Measurements from ENCODE around the gene RAPGEF5.

Gene RAPGEF5

DNA sequence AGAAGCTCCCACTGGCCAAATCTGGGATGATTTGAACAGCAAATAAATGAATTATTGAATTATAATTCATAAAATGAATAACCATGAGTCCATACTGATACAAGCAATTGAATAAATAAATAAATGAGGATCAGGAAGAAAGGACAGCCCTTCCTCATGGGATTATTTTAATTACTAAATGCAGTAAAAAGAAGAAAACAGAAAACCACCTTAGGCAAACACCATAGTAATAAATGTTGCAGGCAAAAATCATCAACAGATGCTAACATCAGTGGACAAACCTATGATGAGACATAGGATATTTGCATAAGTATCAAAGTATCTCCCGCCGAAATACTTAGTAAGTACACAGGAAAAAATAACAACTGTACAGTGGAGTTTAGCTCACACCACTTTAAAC lies 33.2 kb downstream of the RAPGEF5 start:
- no peaks in the 10 kb centered on the region for H3K27me3 Mint-ChIP-seq
- H3K27ac Mint-ChIP-seq, result no peak overlapping the region
- no peak for DNase-seq

DNA sequence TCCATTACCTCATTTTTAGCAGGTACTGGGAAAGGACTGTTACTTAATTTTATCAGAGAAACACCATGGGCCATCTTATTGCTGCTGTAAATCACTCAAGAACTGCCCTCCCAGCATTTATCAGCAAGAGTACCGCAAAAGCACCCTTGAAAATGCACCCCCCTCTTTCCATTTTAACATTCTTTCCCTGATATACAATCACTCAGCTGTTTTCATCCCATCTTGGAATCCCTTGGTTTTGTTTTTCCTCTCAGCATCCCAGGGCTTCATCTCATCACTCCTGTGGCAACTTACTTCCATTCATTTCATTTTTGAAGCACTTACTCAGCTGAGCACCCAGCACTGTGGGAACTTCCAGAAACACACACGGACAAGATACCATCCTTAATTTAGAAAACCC lies 36.5 kb downstream of the RAPGEF5 start:
- no peak overlapping the region for H3K4me3 Mint-ChIP-seq
- no peaks in the 10 kb centered on the region for H3K27me3 Mint-ChIP-seq
- H3K36me3 Mint-ChIP-seq, result no peaks in the 10 kb centered on the region
- DNase-seq (no peak), ATAC-seq (replicated peaks) (no peak)
- peaks cover 5 to 7% of the 10 kb centered on the region in 2 donors for H3K4me1 Mint-ChIP-seq
- no peaks in the 10 kb centered on the region for H3K9me3 Mint-ChIP-seq
- H3K27ac Mint-ChIP-seq, result no peak overlapping the region

More for the DNA sequence above, 33.2 kb downstream of the RAPGEF5 start:
- Mint-ChIP-seq H3K4me1 (peaks cover 5 to 7% of the 10 kb centered on the region in 2 donors), H3K36me3 (no peaks in the 10 kb centered on the region), H3K9me3 (no peaks in the 10 kb centered on the region), H3K4me3 (no peak overlapping the region)
- ATAC-seq (replicated peaks), result no peak

DNA sequence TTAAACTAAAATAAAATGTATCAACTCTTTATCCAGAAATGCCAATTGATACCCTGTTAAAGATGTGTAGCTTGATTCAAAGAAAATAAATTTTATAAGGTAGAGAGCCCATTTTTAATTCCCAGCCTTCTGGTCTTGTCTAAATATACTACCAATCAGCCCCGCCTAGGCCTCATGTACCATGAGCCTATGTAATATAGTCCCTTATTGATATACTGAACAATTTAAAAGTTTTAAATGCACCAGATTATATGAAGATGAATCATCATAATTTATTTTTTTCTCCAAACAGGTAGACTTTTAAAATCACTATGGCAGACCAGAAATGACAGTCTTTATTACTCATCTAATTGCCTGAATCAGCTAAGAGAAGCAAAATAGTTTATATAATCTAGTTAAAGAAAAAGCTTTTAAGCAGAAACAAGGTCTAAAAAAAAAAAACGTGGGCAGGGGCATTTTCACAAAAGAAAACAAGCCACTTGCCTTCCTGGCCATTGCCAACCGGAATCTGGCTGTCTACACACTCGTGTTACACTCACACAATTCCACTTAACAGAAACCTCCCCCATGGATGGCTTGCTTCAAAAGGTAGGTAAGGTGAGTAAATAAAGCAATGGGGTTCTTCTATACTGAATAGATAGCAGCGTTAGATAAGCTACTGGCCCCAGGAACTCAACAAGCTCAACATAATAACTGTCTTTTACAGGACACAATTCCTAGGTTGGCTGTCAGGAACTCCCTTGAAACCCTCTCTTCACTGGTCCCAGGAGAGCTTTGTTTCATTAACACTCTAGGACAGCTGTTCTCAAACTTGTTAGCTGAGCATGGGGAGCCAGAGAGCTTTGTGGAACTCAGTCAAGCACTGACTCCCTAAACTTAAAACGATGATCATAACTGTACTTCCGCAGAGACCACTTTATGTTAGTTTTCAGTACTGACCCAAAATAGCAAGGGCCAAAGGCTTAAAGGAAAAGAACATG lies 37.2 kb downstream of the RAPGEF5 start:
- H3K4me3 Mint-ChIP-seq, result no peak overlapping the region
- H3K36me3 Mint-ChIP-seq, result peaks cover 1 to 2% of the 10 kb centered on the region in 2 donors
- H3K4me1 Mint-ChIP-seq, result peaks cover 2 to 5% of the 10 kb centered on the region in 2 donors
- DNase-seq (no peak), ATAC-seq (replicated peaks) (no peak)
- H3K27ac Mint-ChIP-seq, result no peak overlapping the region
- H3K9me3 Mint-ChIP-seq, result no peaks in the 10 kb centered on the region
- H3K27me3 Mint-ChIP-seq, result no peaks in the 10 kb centered on the region

DNA sequence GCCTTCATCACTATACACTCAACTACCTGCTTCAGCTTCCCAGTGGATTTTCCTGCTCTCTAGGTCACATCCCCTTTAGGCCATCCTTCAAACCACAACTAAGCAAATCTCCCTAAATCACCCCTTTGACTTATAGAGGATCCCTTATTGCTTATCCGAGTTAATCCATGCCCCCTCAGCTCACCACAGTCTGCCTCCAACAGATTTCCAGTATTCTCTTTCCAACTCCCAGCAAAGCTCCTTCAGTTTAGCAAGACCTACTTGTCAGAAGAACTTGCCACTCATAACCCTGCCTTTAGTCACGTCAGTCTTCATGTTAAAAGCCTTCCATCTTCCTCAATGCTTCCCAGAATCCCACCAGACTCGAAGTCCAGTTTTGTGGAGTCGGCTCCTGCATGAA lies 38.6 kb downstream of the RAPGEF5 start:
- DNase-seq (no peak), ATAC-seq (replicated peaks) (no peak)
- Mint-ChIP-seq H3K4me3 (no peak overlapping the region), H3K4me1 (no peaks in the 10 kb centered on the region), H3K27me3 (no peaks in the 10 kb centered on the region), H3K36me3 (peaks cover 1 to 6% of the 10 kb centered on the region in 2 donors), H3K9me3 (no peaks in the 10 kb centered on the region), H3K27ac (no peak overlapping the region)

DNA sequence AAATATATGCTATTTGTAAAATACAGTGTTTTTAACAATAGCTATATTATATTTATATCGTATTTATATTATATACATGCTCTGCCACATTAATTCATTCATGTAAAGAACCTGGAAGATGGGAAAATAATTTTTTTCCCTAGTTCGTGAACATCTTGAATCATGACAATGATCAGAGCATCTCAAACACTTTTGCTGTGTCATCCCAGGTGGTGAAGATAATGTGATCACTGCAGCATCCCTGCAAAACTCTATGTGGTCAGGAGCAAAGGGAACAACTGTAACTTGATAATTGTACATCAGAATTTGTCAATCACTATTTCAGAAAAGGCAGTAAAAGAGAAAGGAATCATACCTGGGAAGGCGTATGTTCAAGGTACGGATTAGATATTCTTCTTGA lies 39.3 kb downstream of the RAPGEF5 start:
- Mint-ChIP-seq H3K9me3 (no peaks in the 10 kb centered on the region), H3K4me1 (no peaks in the 10 kb centered on the region), H3K27ac (no peak overlapping the region), H3K27me3 (no peaks in the 10 kb centered on the region), H3K4me3 (no peak overlapping the region), H3K36me3 (peaks cover 1 to 6% of the 10 kb centered on the region in 2 donors)
- ATAC-seq (replicated peaks) (no peak), DNase-seq (no peak)

DNA sequence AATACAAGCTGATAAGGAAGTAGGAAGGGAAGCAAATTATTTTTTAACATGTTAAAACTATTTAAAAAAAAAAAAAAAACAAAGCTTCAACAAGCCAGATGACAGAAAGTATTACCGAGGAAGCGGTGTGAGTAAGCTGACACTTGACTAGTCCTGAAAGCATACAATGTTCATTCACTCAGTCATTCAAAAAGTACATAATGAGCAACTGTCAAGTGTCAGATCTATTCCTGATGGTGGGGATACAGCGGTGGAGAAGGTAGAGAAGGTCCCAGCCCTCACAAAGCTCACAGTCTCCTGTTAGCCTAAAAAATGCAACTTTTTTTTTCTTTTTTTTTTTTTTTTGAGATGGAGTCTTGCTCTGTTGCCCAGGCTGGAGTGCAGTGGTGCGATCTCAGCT lies 40.0 kb downstream of the RAPGEF5 start:
- H3K36me3 Mint-ChIP-seq, result peaks cover 1 to 6% of the 10 kb centered on the region in 2 donors
- H3K27ac Mint-ChIP-seq, result no peak overlapping the region
- no peak for DNase-seq

DNA sequence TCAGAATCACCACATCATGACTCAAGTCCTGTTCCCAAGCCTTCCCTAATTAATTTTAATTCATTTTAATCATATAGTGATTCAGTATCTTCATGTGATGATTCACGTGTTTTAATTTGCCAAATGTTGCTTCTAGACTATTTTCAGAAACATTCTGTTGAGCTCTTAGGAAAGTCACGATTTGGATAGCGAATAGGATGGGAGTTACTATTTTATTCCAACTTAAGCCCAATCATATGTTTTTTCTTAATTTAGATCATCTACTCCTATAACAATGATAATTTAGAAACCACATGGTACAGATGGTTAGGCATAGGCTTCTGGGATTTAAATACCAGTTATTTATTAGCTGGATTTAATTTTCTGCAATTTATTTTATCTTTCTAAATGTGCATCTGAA lies 49.1 kb downstream of the RAPGEF5 start:
- no peak overlapping the region for H3K27ac Mint-ChIP-seq
- H3K4me1 Mint-ChIP-seq, result peaks cover 7 to 8% of the 10 kb centered on the region in 2 donors
- H3K9me3 Mint-ChIP-seq, result peaks cover 12% of the 10 kb centered on the region in 2 donors
- no peaks in the 10 kb centered on the region for H3K27me3 Mint-ChIP-seq
- H3K4me3 Mint-ChIP-seq, result no peak overlapping the region
- DNase-seq, result no peak
- peaks cover 16 to 24% of the 10 kb centered on the region in 2 donors for H3K36me3 Mint-ChIP-seq
- ATAC-seq (replicated peaks), result no peak

More for the DNA sequence above, 40.0 kb downstream of the RAPGEF5 start:
- H3K4me1 Mint-ChIP-seq, result no peaks in the 10 kb centered on the region
- no peaks in the 10 kb centered on the region for H3K27me3 Mint-ChIP-seq
- no peak for ATAC-seq (replicated peaks)
- H3K4me3 Mint-ChIP-seq, result no peak overlapping the region
- H3K9me3 Mint-ChIP-seq, result no peaks in the 10 kb centered on the region

DNA sequence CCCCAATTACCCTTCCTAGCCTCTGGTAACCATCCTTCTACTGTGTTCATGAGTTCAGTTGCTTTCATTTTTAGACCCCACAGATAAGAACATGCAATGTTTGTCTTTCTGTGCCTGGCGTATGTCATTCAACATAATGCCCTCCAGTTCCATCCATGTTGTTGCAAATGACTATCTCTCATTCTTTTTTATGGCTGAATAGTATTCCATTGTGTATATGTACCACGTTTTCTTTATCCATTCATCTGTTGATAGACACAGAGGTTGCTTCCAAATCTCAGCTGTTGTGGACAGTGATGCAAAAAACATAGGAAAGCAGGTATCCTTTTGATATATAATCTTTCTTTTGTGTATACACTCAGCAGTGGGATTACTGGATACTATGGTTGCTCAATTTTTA lies 51.2 kb downstream of the RAPGEF5 start:
- Mint-ChIP-seq H3K27ac (no peak overlapping the region), H3K36me3 (peaks cover 16 to 24% of the 10 kb centered on the region in 2 donors), H3K9me3 (peaks cover 12% of the 10 kb centered on the region in 2 donors), H3K4me1 (peaks cover 7 to 8% of the 10 kb centered on the region in 2 donors), H3K4me3 (no peak overlapping the region), H3K27me3 (no peaks in the 10 kb centered on the region)
- no peak for ATAC-seq (replicated peaks)
- no peak for DNase-seq

DNA sequence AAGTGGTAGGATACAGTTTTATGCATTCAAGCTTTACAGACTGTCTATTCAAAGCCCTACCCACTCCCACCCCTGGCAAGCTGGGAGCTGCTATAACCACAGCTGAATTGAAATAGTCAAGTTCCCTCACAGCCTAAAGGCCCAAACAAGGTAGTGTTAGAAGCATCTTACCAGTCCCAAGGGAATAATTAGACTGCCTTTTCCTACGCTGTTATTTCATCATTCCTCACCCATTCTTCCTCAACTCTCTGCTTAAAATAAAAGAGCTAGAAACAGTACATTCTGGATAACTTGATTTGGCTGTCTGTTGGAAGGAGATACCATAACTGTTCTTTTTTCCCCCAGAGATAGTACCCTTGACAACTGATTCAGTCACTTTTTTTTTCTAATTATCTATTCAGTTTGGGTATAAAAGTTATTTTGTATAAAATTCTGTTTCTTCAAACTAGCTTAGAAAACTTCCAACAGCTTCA lies 54.0 kb downstream of the RAPGEF5 start:
- DNase-seq, result no peak
- H3K36me3 Mint-ChIP-seq, result peaks cover 16 to 29% of the 10 kb centered on the region in 2 donors
- no peak overlapping the region for H3K27ac Mint-ChIP-seq
- H3K9me3 Mint-ChIP-seq, result peaks cover 12% of the 10 kb centered on the region in 2 donors
- peaks cover 7 to 8% of the 10 kb centered on the region in 2 donors for H3K4me1 Mint-ChIP-seq
- ATAC-seq (replicated peaks), result no peak
- H3K27me3 Mint-ChIP-seq, result no peaks in the 10 kb centered on the region
- no peak overlapping the region for H3K4me3 Mint-ChIP-seq

DNA sequence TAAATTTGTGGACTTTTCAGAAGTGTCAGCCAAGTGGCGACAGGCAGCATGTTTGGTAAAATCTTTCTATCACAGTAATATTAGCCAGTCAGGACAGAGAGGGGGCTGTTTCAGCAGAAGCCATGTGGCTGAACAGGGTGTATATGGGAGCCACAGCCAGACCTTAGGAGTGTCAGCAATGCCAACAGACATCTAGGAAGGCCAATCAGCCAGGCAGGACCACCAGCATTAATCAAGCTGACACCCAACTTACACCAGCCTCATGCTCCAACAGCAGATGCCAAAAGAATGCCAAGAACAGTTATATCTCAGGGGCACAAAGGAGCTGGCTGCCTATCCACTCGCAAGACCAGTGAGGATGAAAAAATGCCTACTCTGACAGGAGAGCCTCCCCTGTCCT lies 54.8 kb downstream of the RAPGEF5 start:
- ATAC-seq (replicated peaks) (no peak), DNase-seq (no peak)
- H3K9me3 Mint-ChIP-seq, result peaks cover 11% of the 10 kb centered on the region in 2 donors
- H3K4me1 Mint-ChIP-seq, result peaks cover 7 to 8% of the 10 kb centered on the region in 2 donors
- no peak overlapping the region for H3K4me3 Mint-ChIP-seq
- H3K27me3 Mint-ChIP-seq, result no peaks in the 10 kb centered on the region
- no peak overlapping the region for H3K27ac Mint-ChIP-seq
- peaks cover 13 to 25% of the 10 kb centered on the region in 2 donors for H3K36me3 Mint-ChIP-seq

DNA sequence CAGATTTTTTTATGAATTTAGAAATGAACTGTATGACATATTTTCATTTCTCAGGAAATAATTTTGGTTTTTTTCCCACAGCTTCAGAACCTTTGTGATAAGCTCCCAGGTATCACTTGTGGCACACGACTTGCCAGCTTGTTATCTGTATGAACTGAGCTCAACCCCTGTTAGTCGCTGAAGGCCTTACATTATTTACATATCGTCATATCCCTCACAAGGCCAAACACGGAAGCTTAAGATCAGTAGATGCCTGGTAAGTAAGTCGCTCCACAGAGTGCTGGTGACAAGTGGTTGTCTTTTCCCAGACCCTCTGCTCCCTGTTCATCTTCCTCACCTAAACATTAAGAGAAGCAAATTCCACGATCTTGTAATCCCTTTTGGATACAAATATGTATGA lies 55.2 kb downstream of the RAPGEF5 start:
- no peak overlapping the region for H3K4me3 Mint-ChIP-seq
- H3K9me3 Mint-ChIP-seq, result peaks cover 7% of the 10 kb centered on the region in 2 donors
- peaks cover 9 to 21% of the 10 kb centered on the region in 2 donors for H3K36me3 Mint-ChIP-seq
- ATAC-seq (replicated peaks) (no peak), DNase-seq (no peak)
- H3K27me3 Mint-ChIP-seq, result no peaks in the 10 kb centered on the region
- H3K27ac Mint-ChIP-seq, result no peak overlapping the region
- peaks cover 7 to 8% of the 10 kb centered on the region in 2 donors for H3K4me1 Mint-ChIP-seq

DNA sequence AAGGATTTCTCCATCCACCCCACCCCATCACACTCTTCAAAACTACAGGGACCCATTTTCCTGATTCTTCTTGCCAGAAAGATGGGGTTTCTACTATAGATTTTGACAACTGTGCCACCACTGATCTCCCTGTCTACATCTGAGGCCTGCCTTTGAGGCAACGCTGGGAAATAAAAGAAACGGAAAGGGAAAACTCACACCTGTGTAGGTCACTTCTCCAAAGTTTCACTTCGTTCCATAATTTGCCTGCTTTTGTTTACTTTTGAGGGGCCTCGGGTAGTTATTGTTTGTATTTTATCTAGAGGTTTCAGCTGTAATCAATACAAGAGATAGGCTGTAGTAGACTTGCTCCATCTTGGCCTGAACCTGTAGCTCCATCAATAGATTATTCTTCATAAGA lies 56.1 kb downstream of the RAPGEF5 start:
- no peak for ATAC-seq (replicated peaks)

DNA sequence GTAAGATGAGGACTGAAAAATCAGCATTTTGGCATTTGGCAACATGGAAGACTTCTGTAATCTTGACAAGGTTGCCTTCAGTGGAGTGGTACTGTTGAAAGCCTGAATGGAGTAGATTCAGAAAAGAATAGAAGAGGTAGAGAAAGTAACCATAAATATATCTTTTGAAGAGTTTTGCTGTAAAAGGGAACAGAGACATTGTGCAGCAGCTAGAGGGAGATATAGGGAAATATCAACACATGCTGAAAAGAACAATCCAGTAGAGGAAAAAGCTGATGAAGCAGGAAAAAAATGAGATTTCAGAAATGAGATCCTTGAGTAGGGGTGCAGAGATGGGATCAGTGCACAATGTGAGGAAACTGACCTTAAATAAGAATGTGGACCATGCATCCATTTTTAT lies 60.0 kb downstream of the RAPGEF5 start:
- no peak overlapping the region for H3K4me3 Mint-ChIP-seq
- peaks cover 0 to 5% of the 10 kb centered on the region in 2 donors for H3K36me3 Mint-ChIP-seq
- DNase-seq (no peak), ATAC-seq (replicated peaks) (no peak)
- no peaks in the 10 kb centered on the region for H3K9me3 Mint-ChIP-seq
- no peaks in the 10 kb centered on the region for H3K27me3 Mint-ChIP-seq
- no peak overlapping the region for H3K27ac Mint-ChIP-seq
- peaks cover 0 to 2% of the 10 kb centered on the region in 2 donors for H3K4me1 Mint-ChIP-seq

More for the DNA sequence above, 56.1 kb downstream of the RAPGEF5 start:
- no peak overlapping the region for H3K27ac Mint-ChIP-seq
- H3K4me3 Mint-ChIP-seq, result no peak overlapping the region
- peaks cover 0 to 11% of the 10 kb centered on the region in 2 donors for H3K36me3 Mint-ChIP-seq
- H3K4me1 Mint-ChIP-seq, result peaks cover 8 to 9% of the 10 kb centered on the region in 2 donors
- H3K27me3 Mint-ChIP-seq, result no peaks in the 10 kb centered on the region
- H3K9me3 Mint-ChIP-seq, result peaks cover 0 to 3% of the 10 kb centered on the region in 2 donors
- no peak for DNase-seq

DNA sequence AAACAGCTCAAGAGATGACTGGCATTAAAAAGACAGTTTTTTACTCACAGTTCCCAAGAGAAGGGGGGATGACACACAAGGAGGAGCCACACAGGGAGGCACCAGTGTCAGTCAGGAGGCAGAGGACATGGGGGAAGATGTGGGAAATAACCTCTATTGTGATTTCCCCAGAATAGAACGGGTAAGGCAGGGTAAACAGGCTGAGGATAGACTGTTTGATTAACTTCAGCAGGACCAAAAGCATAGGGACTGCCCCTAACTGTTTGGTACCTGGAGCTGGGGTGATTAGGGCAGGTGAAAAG lies 60.7 kb downstream of the RAPGEF5 start:
- H3K9me3 Mint-ChIP-seq, result no peaks in the 10 kb centered on the region
- H3K27ac Mint-ChIP-seq, result no peak overlapping the region
- DNase-seq, result no peak
- H3K27me3 Mint-ChIP-seq, result no peaks in the 10 kb centered on the region
- peak in 1 of 2 donors; percentile 48 for ATAC-seq (replicated peaks)
- H3K4me1 Mint-ChIP-seq, result peaks cover 0 to 2% of the 10 kb centered on the region in 2 donors
- H3K4me3 Mint-ChIP-seq, result no peak overlapping the region
- peaks cover 0 to 5% of the 10 kb centered on the region in 2 donors for H3K36me3 Mint-ChIP-seq

All from stimulated activated naive B cell treated with anti-CD40 and anti-IgM and Interleukin-4, amounts not matched to agents 10 μg/mL and 1 μg/mL and 100 μg/mL, for 72 hours (primary cell).